ENCODE measurements around the gene TMEM259. TPM values are rescaled to one million over a fixed set of nuclear protein-coding genes. Genes with fewer than 3 reads are reported as not detected.

TMEM259 gene
- 40.8 TPM for total RNA-seq

GRCh38 chr19:1020868-1021425 is at the start of gene TMEM259:
Gene TMEM259 (minus strand): TSS chr19:1021123. CDS start chr19:1020996, 127 bp downstream.

GRCh38 chr19:1066748-1067340 is 45.9 kb upstream of the TMEM259 start, which contains the start of gene ARHGAP45:
Gene ARHGAP45 (plus strand): TSS chr19:1067167. CDS start chr19:1067406, 239 bp downstream.

GRCh38 chr19:1039646-1040475 is 18.9 kb upstream of the TMEM259 start, which contains the start of gene ABCA7:
Gene ABCA7 (plus strand): TSS chr19:1040107. CDS start chr19:1041362, 1,255 bp downstream.

DNA sequence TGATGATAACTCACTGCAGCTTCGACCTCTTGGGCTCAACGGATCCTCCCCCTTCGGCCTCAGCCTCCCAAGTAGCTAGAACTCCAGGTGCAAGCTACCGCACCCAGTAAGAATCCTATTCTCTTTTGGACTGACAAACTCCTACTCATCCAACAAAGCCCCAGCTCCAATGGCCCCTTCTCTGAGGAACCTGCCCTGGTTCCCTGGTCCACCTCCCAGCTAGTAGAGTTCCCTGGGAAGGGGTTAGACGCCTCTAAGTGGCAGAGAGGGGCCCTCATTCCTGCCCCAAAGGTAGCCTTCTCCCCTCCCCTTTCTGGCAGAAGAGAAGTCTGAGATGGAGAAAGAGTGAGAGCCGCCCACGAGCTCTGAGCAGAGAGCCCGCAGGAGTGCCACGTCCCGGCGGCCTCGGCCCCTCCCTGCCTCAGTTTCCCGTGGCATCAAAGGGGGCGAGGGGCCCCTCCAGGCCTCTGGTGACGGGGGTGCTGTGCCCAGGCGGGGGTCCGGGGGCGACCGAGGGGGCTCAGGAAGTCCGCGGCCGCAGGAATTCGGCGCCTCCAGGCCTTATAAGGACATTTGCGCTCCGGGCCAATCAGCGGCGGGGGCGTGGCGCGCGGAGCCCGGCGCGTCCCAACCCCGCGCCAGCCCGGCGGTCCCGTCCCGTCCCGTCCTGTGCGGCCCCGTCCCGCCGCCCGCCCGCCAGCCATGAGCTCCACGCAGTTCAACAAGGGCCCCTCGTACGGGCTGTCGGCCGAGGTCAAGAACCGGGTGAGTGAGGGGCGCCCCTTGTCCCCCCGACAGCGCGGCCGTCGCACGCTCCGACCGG is 5.2 kb upstream of the TMEM259 start, which contains the start of gene CNN2:
CNN2 (plus strand) TSS at position 649 of the 823 bp plus-strand sequence; CDS start at position 703, 54 bp downstream.

GRCh38 chr19:1000095-1000494 is 20.8 kb downstream of the TMEM259 start, which contains the start of gene GRIN3B:
Gene GRIN3B (plus strand): TSS chr19:1000419. CDS start chr19:1000438, 19 bp downstream.

DNA sequence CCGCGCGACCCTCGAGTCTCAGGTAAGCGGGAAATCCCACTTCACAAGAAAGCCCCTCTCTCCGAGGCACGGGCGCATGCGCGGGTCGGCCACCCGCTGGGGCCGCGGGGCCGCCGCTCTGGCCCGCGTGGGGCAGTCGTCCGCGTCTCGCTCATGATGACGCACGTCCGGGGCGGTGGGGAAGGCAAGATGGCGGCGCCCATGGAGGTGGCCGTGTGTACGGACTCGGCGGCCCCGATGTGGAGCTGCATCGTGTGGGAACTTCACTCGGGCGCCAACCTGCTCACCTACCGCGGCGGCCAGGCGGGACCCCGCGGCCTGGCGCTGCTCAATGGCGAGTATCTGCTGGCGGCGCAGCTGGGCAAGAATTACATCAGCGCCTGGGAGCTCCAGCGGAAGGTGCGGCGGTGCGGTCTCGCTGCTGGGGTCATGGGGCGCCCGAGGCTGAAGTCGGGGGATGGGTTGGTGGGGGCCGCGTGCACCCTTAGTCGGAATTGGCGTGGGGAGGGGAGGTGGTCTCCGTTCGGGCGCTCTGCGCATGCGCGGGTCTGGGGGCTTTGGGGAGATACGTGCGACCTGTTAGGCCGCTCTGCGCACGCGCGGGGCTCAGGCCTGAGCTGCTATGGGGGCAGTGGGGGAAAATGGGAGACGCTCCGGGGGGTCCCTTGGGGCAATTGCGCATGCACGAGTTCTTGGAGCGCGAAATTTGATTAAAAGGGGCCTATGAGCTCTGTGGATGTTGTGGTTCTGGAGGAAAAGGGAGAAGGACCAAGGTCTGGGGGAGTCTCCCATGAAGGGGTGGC is 36.6 kb downstream of the TMEM259 start, which contains the start of gene WDR18:
WDR18 (plus strand) TSS at position 181 of the 803 bp plus-strand sequence; CDS start at position 190, 9 bp downstream.

Small RNA genes within 50 kb of the gene (small RNA-seq; reads per million reads assigned to genes)
- 0.18 reads per million for gene RNU6-2

Other genes with a start within 250 kb of the TMEM259 start
- gene PTBP1, start 223.7 kb downstream of the TMEM259 start, total RNA-seq, result 35.5 TPM
- 125 TPM for gene PLPPR3, start 199.2 kb downstream of the TMEM259 start, total RNA-seq
- gene AZU1, start 193.3 kb downstream of the TMEM259 start, total RNA-seq, result 0.46 TPM
- gene PRTN3, start 180.1 kb downstream of the TMEM259 start, total RNA-seq, result 1.8 TPM
- 0.69 TPM for gene ELANE, start 168.8 kb downstream of the TMEM259 start, total RNA-seq
- 1.6 TPM for gene CFD, start 161.5 kb downstream of the TMEM259 start, total RNA-seq
- 27.5 TPM for gene MED16, start 127.9 kb downstream of the TMEM259 start, total RNA-seq
- gene RNU6-9, start 127.6 kb downstream of the TMEM259 start, total RNA-seq, result not detected
- gene R3HDM4, start 107.9 kb downstream of the TMEM259 start, total RNA-seq, result 40.1 TPM
- gene KISS1R, start 103.8 kb downstream of the TMEM259 start, total RNA-seq, result 2.3 TPM
- gene ARID3A, start 95.1 kb downstream of the TMEM259 start, total RNA-seq, result 7.6 TPM
- 33.7 TPM for gene WDR18, start 36.8 kb downstream of the TMEM259 start, total RNA-seq
- gene GRIN3B, start 20.7 kb downstream of the TMEM259 start, total RNA-seq, result 0.69 TPM
- not detected for gene RNU6-2, start 399 bp upstream of the TMEM259 start, total RNA-seq
- 18.2 TPM for gene CNN2, start 5.5 kb upstream of the TMEM259 start, total RNA-seq
- gene ABCA7, start 19.0 kb upstream of the TMEM259 start, total RNA-seq, result 11.8 TPM
- 2.5 TPM for gene ARHGAP45, start 46.0 kb upstream of the TMEM259 start, total RNA-seq
- 55.4 TPM for gene POLR2E, start 74.3 kb upstream of the TMEM259 start, total RNA-seq
- gene GPX4, start 82.9 kb upstream of the TMEM259 start, total RNA-seq, result 187 TPM
- gene SBNO2, start 153.1 kb upstream of the TMEM259 start, total RNA-seq, result 4.4 TPM
- 45.7 TPM for gene STK11, start 184.7 kb upstream of the TMEM259 start, total RNA-seq
- 12.9 TPM for gene CBARP, start 216.9 kb upstream of the TMEM259 start, total RNA-seq
- 18.5 TPM for gene ATP5F1D, start 220.6 kb upstream of the TMEM259 start, total RNA-seq
- gene MIDN, start 227.5 kb upstream of the TMEM259 start, total RNA-seq, result 14.1 TPM
- gene CIRBP, start 248.2 kb upstream of the TMEM259 start, total RNA-seq, result 512 TPM

Data from diencephalon (tissue), 1 donor.